GM19397 (cell line): ENCODE results near the gene MTFR1L.

Experiments used
- ATAC-seq: cut with Tn5 transposase; IDR thresholded peaks from one replicate; pipeline ENCODE4 v1.9.1; 2021; ENCODE audit warnings: mild to moderate bottlenecking, moderate library complexity; ENCODE audit not compliant: unreplicated experiment

MTFR1L gene

GRCh38 chr1:25861316-25862286, 41.8 kb downstream of the MTFR1L start:
- ATAC-seq: no peak

- no peak for ATAC-seq
Measured at GRCh38 chr1:25862785-25863485, 43.2 kb downstream of the MTFR1L start.

GRCh38 chr1:25863486-25864262, 43.9 kb downstream of the MTFR1L start:
- ATAC-seq: no peak

- no peak for ATAC-seq
Measured at GRCh38 chr1:25864434-25864833, 44.7 kb downstream of the MTFR1L start.

GRCh38 chr1:25866288-25866687, 46.5 kb downstream of the MTFR1L start:
- ATAC-seq: no peak

- ATAC-seq: no peak
Measured at GRCh38 chr1:25867210-25867991, 47.6 kb downstream of the MTFR1L start.

GRCh38 chr1:25869909-25870606, 50.3 kb downstream of the MTFR1L start:
- no peak for ATAC-seq

GRCh38 chr1:25870614-25871013, 50.9 kb downstream of the MTFR1L start:
- ATAC-seq: no peak

- no peak for ATAC-seq
Measured at GRCh38 chr1:25871086-25871703, 51.4 kb downstream of the MTFR1L start.

- ATAC-seq: no peak
Measured at GRCh38 chr1:25871704-25872494, 52.1 kb downstream of the MTFR1L start.

GRCh38 chr1:25872713-25873112, 53.0 kb downstream of the MTFR1L start:
- no peak for ATAC-seq

- no peak for ATAC-seq
Measured at GRCh38 chr1:25873120-25873519, 53.4 kb downstream of the MTFR1L start.

- no peak for ATAC-seq
Measured at GRCh38 chr1:25874209-25874608, 54.5 kb downstream of the MTFR1L start.

- ATAC-seq: no peak
Measured at GRCh38 chr1:25874635-25875153, 54.9 kb downstream of the MTFR1L start.

- peak; percentile 66 for ATAC-seq
Measured at GRCh38 chr1:25875154-25875855, 55.6 kb downstream of the MTFR1L start, which contains the start of gene PAQR7. TSS of gene PAQR7 (minus strand) at chr1:25875708. CDS start at chr1:25863839, 11,869 bp downstream.

GRCh38 chr1:25875856-25876692, 56.3 kb downstream of the MTFR1L start:
- ATAC-seq: no peak

GRCh38 chr1:25876693-25877077, 56.9 kb downstream of the MTFR1L start:
- ATAC-seq: no peak
